Neural progenitor cell (in vitro differentiated cells): ENCODE measurements around the gene POLR2C.

Source experiments
- EZH2 ChIP-seq: fragments of 200-600 bp; sonication (generic); IDR thresholded peaks from 2 replicates; pipeline ENCODE4 v1.6.1; 2017; ENCODE audit warnings: antibody characterized with exemption, mild to moderate bottlenecking, moderate library complexity
- EZH2phosphoT487 ChIP-seq: fragments of 200-600 bp; sonication (generic); IDR thresholded peaks from 2 replicates; pipeline ENCODE4 v1.6.1; 2017; ENCODE audit warnings: antibody characterized with exemption
- TF ChIP-seq, protein P1 (sequence below): fragments of 200-600 bp; sonication (generic); IDR thresholded peaks from 2 replicates; pipeline ENCODE4 v1.5.1; 2017; ENCODE audit warnings: antibody characterized with exemption, mild to moderate bottlenecking

DNA sequence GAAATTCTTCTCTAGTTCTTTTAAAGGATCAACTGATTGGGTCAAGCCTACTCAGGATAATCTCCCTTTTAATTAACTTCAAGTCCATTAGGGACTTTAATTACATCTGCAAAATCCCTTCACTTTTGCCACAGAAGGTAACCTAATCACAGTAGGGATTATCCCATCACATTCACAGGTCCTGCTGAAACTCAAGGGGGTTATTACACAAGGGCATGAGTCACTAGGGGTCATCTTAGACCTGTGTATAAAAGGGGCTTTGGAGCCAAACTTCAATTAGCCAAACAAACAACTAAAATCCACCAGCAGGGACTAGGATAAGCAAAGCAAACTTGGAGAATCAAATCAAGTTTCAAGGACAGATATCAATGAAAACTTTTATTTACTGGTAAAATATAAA is 34.7 kb upstream of the POLR2C start:
- TF ChIP-seq, protein P1, sequence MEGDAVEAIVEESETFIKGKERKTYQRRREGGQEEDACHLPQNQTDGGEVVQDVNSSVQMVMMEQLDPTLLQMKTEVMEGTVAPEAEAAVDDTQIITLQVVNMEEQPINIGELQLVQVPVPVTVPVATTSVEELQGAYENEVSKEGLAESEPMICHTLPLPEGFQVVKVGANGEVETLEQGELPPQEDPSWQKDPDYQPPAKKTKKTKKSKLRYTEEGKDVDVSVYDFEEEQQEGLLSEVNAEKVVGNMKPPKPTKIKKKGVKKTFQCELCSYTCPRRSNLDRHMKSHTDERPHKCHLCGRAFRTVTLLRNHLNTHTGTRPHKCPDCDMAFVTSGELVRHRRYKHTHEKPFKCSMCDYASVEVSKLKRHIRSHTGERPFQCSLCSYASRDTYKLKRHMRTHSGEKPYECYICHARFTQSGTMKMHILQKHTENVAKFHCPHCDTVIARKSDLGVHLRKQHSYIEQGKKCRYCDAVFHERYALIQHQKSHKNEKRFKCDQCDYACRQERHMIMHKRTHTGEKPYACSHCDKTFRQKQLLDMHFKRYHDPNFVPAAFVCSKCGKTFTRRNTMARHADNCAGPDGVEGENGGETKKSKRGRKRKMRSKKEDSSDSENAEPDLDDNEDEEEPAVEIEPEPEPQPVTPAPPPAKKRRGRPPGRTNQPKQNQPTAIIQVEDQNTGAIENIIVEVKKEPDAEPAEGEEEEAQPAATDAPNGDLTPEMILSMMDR: no peak
- TF ChIP-seq EZH2phosphoT487: no peak
- no peak for TF ChIP-seq EZH2
